GM18868 (cell line): ENCODE measurements around the gene ERCC1.
A peak's percentile ranks its signal among the peaks of the same experiment; 100 is the strongest.
"Not testable (repeated sequence)": the region's sequence is repeated elsewhere in the genome, so short reads cannot be mapped to it uniquely, and the experiment has no call there.

Experiments
- ATAC-seq: cut with Tn5 transposase; IDR thresholded peaks from one replicate; pipeline ENCODE4 v1.9.1; 2021; ENCODE audit warnings: mild to moderate bottlenecking, moderate library complexity; ENCODE audit not compliant: unreplicated experiment

The ERCC1 gene

DNA sequence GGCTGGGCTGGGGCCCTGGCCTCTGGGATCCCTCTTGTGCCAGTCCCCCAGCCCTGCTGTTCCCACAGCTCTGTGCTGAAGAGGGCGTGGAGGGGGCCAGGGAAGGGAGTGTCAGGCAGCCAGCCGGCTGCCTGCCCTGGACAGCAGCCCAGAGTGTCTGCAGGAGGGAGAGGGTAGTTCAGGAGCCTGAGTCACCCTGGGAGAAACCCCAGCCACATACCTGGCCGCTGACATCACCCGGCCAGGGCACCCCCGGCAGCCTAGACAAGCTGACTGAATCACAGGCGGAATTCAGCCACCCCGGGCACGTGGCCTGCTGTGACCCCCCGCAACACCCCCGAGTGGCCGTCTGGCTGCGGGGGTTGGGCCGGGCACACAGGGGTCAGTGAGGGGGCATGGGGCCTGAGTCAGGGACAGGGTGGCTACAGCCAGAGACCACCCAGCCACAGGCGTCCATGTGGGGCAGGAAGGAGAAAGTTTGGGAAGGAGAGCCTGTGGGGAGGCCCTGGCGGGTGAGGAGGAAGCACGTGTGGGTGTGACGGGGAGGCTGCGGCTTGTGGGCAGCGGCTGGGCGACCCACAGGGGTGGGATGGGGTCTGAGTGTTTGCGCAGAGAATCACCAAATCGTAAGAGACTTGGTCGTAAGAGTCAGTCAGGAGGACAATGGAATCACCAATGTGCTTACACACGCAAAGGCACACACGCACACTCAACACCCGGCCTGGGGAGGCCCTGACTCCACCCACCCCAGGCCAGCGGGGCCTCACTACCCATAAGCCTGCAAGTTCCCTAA lies 32.2 kb upstream of the ERCC1 start:
- ATAC-seq: no peak

- ATAC-seq: no peak
Measured at GRCh38 chr19:45451850-45452387, 28.2 kb upstream of the ERCC1 start.

GRCh38 chr19:45451131-45451849 lies 27.6 kb upstream of the ERCC1 start:
- ATAC-seq: no peak

DNA sequence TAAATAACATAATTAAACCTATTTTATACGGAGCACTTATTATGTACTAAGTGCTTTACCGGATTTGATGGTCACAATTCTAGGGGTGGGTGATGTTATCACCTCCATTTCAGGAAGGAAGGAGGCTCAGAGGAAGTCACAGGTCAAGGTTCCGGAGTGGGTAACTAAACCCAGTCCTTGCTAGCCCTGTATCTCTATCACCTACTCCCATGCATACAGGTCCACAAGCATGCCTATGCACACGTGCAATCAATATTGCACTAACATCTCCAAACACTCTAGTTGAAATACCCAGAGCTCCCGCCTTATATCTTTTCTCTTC lies 26.3 kb upstream of the ERCC1 start:
- ATAC-seq: no peak

DNA sequence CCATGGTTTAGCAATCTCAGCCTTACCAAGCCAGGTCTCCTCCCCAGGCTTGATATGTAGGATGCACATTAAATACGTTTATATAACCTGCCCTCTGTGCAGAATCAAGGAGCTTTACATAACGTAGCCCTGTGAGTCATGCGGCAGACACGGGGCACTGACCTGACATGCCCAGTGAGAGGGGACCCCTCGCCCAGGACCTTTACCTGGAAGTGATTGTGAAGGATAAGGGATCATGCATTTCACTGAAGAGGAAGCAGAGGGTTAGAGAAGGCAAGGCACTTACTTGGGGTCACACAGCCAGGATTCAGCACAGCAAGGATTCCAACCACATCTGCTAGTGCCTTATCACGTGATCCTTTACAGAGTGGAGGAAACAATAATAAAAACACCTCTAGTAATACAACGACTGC lies 25.2 kb upstream of the ERCC1 start:
- ATAC-seq: no peak

GRCh38 chr19:45448425-45448756 lies 24.7 kb upstream of the ERCC1 start:
- no peak for ATAC-seq

DNA sequence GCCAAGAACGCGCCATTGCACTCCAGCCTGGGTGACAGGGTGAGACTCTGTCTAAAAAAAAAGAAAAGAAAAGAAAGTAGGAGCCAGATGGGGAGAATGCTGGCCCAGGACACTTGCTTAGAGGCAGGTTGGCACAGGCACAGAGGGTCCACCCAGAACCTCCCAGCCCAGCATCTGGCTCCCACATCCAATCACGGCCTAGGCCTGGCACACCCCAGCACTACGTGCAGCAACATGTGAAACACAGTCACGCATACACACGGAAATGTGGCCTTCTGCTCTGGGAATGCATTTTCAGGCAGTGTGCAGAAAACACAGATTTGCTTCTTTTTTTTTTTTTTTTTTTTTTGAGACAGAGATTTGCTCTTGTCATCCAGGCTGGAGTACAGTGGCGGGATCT lies 23.2 kb upstream of the ERCC1 start:
- ATAC-seq: no peak

DNA sequence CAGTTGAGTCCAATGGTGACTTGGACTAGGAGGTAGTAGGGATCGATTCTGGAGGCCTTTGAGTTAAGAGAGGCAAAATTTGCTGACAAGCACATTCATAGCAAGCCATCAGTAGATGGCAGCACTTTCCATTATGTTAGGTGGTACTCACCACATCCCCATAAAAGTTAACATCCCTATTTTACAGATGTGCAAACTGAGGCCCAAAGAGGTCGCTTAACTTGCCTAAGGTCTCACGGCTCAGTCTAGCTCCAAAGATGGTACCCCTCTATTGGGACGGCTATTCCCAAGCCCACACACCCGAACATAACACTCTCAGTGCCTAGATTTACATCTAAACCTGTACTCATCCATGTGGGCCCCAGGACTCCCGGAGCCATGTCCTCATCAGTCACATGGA lies 22.6 kb upstream of the ERCC1 start:
- no peak for ATAC-seq

GRCh38 chr19:45445139-45445538 lies 21.4 kb upstream of the ERCC1 start:
- no peak for ATAC-seq

DNA sequence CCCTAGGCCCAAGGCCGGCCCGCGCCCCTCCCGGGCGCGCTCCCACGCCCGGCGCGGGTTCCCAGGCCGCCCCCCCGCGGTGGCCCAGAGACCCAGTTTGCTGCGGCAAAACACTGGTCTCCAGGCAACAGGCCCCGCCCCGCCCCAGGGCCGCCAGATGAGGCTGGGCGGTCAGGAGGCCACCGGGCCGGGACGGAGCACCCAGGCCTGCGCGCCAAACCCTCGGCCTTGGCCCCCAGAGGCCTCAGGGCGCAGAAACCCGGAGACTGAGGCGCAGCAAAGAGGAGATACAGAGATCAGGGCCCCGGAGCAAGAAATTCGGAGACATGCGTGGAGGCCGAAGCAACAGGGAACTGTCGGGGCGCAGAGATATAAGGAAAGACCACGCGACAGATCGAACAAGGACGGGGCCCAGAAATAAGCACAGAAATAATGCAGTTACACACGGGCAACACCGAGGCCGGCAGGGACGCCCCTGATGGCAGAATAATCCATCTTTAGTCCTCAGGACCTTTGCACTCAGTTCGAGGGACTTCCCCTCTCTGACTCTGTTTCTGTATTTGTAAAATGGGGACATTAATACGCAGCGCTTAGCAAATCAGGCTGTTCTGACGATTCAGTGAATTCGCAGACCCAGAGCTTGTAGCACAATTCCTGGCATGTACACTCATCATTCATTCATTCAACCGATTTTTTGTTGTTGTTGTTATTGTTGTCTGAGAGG lies 20.8 kb upstream of the ERCC1 start:
- ATAC-seq: peak; percentile 37

- no peak for ATAC-seq
Measured at GRCh38 chr19:45443462-45444317, 20.0 kb upstream of the ERCC1 start.

DNA sequence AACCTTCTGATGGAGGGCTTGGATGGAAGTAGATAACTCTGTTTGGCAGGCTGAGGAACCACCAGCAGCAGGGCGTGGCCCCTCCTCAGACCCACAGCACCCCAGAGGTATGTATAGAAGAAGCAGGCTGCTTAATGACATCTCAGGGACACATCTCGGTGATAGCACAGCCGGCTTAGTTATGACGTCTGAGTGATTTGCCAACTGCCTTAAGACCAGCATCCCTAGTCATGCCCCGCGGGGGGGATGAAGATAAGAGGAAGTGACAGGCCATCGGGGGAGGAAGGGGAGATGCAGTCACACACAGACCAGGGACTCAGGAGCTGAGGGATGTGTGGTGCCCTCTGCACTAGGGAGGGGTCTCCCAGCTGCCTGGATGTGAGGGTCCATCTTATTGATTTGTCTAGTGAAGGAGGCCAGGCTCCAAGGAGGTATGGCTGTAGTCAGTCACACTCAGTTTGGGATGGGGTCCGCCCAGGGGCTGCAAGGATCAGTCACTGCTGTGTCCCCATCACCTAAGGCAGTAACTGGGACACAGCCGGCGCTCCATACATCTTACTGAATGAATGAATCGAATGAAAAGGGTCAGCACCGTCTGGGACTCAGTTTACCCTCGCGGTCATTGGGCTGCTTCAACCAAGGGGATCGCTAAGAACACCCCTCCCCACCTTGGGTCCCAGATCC lies 19.2 kb upstream of the ERCC1 start:
- no peak for ATAC-seq

DNA sequence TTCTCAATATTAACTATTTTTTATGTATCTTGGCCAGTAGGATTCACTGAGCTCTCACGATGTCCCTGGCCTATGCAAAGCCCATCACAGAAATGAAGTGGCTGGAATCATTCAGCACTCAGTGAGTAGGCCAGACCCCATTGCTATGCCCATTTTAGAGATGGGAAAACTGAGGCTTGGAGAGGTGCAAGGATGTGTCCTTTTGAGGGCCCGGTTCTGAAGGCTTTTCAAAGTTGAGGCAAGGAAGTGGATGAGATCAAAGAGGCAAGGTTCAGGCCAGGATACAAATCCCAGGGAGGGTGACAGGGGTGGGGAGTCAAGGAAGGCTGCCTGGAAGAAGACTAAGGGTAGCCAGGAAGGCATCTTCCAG lies 18.7 kb upstream of the ERCC1 start:
- no peak for ATAC-seq

DNA sequence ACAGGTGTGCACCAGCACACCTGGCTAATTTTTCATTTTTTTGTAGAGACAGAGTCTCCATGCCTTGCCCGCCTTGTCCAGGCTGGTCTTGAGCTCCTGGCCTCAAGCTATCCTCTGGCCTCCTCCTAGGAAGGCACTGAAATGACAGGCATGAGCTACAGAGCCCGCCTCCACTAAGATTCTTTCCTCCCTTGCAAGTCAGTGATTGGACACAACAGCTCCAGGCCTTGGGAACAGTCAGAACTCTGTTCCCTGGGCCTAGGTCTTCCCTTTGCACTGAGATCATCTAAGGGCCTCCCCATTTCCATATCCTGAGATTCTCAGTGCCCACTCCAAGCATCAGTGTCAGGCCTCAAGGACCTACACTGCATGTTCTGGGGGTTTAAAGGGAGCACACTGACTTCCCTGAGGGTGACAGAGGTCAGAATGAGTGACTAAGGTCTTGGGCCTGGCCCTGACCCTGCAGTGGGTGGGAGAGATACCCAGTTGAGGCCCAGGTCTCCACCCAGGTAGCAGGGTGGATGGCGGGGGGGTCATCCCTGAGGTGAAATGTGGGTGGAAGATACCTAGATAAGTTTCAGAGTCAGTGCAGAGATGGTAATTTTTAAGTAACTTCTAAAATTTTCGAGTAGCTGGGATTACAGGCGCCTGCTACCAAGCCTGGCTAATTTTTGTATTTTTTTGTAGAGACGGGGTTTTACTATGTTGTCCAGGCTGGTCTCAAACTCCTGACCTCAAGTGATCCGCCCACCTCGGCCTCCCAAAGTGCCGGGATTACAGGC lies 17.3 kb upstream of the ERCC1 start:
- no peak for ATAC-seq

DNA sequence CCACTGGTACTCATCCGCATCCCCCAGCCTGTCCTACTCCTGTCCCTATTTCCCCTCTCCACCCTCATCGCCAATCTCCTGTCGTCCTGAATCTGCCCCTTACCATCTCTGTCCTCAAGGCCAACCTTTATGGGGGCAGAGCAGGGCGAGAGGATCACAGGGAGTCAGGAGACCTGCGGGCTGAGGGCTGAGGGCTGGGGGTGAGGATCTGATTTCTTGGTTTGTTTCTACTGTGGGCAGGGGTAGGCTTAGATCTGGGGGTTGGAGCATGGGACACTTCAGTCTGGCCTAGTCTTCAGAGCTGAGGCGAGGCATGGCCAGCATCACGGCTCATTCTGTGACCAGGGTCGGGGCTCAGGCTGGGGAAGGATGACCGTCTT lies 16.5 kb upstream of the ERCC1 start:
- ATAC-seq: no peak

GRCh38 chr19:45439569-45440258 lies 16.0 kb upstream of the ERCC1 start:
- ATAC-seq: peak; percentile 58

GRCh38 chr19:45439190-45439568 lies 15.5 kb upstream of the ERCC1 start:
- no peak for ATAC-seq

GRCh38 chr19:45437328-45437727 lies 13.6 kb upstream of the ERCC1 start:
- ATAC-seq: no peak

- ATAC-seq: not testable (repeated sequence)
Measured at GRCh38 chr19:45432543-45432942, 8.8 kb upstream of the ERCC1 start.
